Measurements from ENCODE around the gene ZBTB16. TPM values are rescaled to one million over a fixed set of nuclear protein-coding genes. Genes with fewer than 3 reads are reported as not detected.
A peak's percentile ranks its signal among the peaks of the same experiment; 100 is the strongest.

ZBTB16 gene
- total and polyA plus RNA-seq, 4 donors, result 21.4 to 224 (median 102) TPM

DNA sequence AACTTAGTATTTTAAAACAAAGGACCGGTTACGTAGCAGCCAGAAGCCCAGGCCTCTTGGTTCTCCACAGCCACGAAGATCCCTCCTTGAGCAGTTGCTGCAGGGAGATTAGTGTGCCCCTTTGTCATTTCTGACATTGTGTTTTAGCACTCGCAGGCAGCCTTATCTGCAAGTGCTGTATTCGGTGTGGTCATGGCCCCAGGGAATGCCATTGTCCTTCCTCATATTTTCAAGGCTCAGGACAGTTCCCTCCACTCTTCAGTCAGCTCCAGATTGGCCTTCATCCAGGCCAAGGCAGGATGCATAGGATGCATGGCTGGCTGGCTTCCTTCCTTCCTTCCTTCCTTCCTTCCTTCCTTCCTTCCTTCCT is 88.5 kb downstream of the ZBTB16 start:
- H3K9me3 ChIP-seq (ENCODE audit: control insufficient read depth in 4 of 4, insufficient read depth in 3 of 4, low read length in 3 of 4), result no peaks in the 10 kb centered on the region
- H3K4me3 ChIP-seq, result no peak overlapping the region
- DNase-seq (peak in 1 of 3 donors; percentile 68), ATAC-seq (ENCODE audit: insufficient read depth, low FRiP score) (no peak)
- 36% methylated on average over 5 of the region's 5 CpGs for WGBS, 2 donors
- H3K27me3 ChIP-seq (ENCODE audit: control insufficient read depth in 3 of 3, insufficient read depth in 3 of 3, low read length in 2 of 3), result no peaks in the 10 kb centered on the region
- TF ChIP-seq, protein P1, sequence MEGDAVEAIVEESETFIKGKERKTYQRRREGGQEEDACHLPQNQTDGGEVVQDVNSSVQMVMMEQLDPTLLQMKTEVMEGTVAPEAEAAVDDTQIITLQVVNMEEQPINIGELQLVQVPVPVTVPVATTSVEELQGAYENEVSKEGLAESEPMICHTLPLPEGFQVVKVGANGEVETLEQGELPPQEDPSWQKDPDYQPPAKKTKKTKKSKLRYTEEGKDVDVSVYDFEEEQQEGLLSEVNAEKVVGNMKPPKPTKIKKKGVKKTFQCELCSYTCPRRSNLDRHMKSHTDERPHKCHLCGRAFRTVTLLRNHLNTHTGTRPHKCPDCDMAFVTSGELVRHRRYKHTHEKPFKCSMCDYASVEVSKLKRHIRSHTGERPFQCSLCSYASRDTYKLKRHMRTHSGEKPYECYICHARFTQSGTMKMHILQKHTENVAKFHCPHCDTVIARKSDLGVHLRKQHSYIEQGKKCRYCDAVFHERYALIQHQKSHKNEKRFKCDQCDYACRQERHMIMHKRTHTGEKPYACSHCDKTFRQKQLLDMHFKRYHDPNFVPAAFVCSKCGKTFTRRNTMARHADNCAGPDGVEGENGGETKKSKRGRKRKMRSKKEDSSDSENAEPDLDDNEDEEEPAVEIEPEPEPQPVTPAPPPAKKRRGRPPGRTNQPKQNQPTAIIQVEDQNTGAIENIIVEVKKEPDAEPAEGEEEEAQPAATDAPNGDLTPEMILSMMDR (IDR thresholded peaks at IDR 0.05; ENCODE audit: control extremely low read depth, extremely low read depth), result no peak
- H3K27ac ChIP-seq (ENCODE audit: low read depth in 1 of 2, low read length in 1 of 2), result peak overlapping the region; percentile 36 to 76
- peaks cover 4 to 58% (median 18%) of the 10 kb centered on the region in 5 donors for H3K4me1 ChIP-seq (ENCODE audit: control insufficient read depth in 5 of 5, insufficient read depth in 5 of 5, low read length in 5 of 5)
- H3K36me3 ChIP-seq (ENCODE audit: control insufficient read depth in 4 of 4, insufficient read depth in 4 of 4, low read length in 4 of 4), result peaks cover 0 to 2% (median 0%) of the 10 kb centered on the region in 4 donors
- no peak overlapping the region for H3K9ac ChIP-seq (ENCODE audit: insufficient read depth in 1 of 2, low read length in 2 of 2)

DNA sequence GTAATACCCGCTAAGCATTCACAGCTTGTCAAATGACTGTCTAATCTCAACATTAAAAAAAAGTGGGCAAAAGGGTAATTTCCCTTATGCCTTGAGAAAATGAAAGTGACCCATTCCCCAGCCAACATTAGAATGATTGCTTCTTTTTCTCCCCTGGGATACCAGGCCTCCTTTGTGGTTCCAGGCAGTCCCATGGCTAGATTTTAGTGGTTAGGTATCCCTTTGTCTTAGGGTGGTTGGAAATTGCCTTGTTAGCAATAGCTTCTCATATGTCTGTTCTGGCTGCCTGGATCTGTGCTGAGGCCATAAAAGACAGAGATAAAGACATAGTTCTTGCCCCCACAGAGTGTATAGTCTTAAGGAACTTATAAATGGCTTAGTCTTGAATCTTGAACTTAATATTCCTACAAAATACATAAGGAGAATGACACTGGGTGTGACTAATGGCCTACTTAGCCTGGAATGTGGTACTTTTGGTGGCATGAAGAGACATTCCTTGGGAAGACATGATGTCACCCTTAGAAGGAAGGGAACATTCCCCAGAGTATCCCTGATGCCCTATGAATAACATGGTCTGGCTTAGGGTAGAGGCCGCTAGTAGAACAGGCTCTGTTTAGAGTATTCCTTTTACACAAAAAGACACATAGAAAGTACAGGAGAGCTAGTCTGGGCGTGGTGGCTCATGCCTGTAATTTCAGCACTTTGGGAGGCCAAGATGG is 90.3 kb downstream of the ZBTB16 start:
- Histone ChIP-seq H3K9ac (ENCODE audit: insufficient read depth in 1 of 2, low read length in 2 of 2) (no peak overlapping the region), H3K4me1 (ENCODE audit: control insufficient read depth in 5 of 5, insufficient read depth in 5 of 5, low read length in 5 of 5) (peaks cover 4 to 63% (median 15%) of the 10 kb centered on the region in 5 donors), H3K27ac (ENCODE audit: low read depth in 1 of 2, low read length in 1 of 2) (peak overlapping the region; percentile 58 to 84), H3K36me3 (ENCODE audit: control insufficient read depth in 4 of 4, insufficient read depth in 4 of 4, low read length in 4 of 4) (no peaks in the 10 kb centered on the region), H3K9me3 (ENCODE audit: control insufficient read depth in 4 of 4, insufficient read depth in 3 of 4, low read length in 3 of 4) (no peaks in the 10 kb centered on the region), H3K27me3 (ENCODE audit: control insufficient read depth in 3 of 3, insufficient read depth in 3 of 3, low read length in 2 of 3) (no peaks in the 10 kb centered on the region), H3K4me3 (no peak overlapping the region)
- ATAC-seq (ENCODE audit: insufficient read depth, low FRiP score), result no peak
- DNase-seq, result no peak
- WGBS, 2 donors, result 96 to 97% methylated on average over 3 of the region's 3 CpGs
- TF ChIP-seq, protein P1 (IDR thresholded peaks at IDR 0.05; ENCODE audit: control extremely low read depth, extremely low read depth), result no peak

DNA sequence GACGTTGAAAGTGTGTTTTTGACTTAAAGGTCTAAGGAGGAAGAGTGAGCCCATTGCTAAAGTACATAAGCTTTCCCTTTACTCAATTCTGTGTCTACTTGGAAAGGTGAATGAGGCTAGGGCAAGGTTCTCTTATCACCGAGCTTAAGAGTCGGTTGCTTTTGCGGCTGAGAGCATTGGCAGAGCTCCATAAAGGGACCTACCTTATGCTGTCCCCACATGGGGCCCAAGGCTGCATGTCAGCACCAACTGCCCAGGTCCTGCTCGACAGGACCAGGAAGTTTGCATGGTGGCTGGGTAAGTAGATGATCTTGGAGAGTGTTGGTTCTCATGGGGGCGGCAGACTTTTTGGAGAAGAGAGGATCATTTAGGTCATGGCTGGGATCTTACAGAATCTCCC is 91.2 kb downstream of the ZBTB16 start:
- Histone ChIP-seq H3K27me3 (ENCODE audit: control insufficient read depth in 3 of 3, insufficient read depth in 3 of 3, low read length in 2 of 3) (no peaks in the 10 kb centered on the region), H3K9me3 (ENCODE audit: control insufficient read depth in 4 of 4, insufficient read depth in 3 of 4, low read length in 3 of 4) (no peaks in the 10 kb centered on the region), H3K9ac (ENCODE audit: insufficient read depth in 1 of 2, low read length in 2 of 2) (no peak overlapping the region), H3K36me3 (ENCODE audit: control insufficient read depth in 4 of 4, insufficient read depth in 4 of 4, low read length in 4 of 4) (peaks cover 0 to 1% (median 0%) of the 10 kb centered on the region in 4 donors), H3K4me1 (ENCODE audit: control insufficient read depth in 5 of 5, insufficient read depth in 5 of 5, low read length in 5 of 5) (peaks cover 4 to 71% (median 22%) of the 10 kb centered on the region in 5 donors), H3K27ac (ENCODE audit: low read depth in 1 of 2, low read length in 1 of 2) (peak overlapping the region; percentile 69 to 84), H3K4me3 (no peak overlapping the region)
- ATAC-seq (ENCODE audit: insufficient read depth, low FRiP score) (no peak), DNase-seq (no peak)
- TF ChIP-seq, protein P1 (IDR thresholded peaks at IDR 0.05; ENCODE audit: control extremely low read depth, extremely low read depth), result no peak
- WGBS, 2 donors, result 66 to 74% methylated on average over 6 of the region's 6 CpGs
